DND-41 (cell line): Measurements from ENCODE around the gene CFAP20.

Experiments used
- ATAC-seq: fragments of 200-7000 bp; cut with Tn5 transposase; 3 replicates; pipeline ENCODE4 v1.9.1; 2021; ENCODE audit warnings: low read depth; ENCODE audit not compliant: insufficient read depth
- DNase-seq: peaks from one replicate; pipeline ENCODE4 v3.0.0-alpha.2; 2020
- H2AFZ ChIP-seq: 2 replicates; pipeline ENCODE4 v1.6.0; 2012; ENCODE audit warnings: low read depth, low read length
- H3K27ac ChIP-seq: 2 replicates; pipeline ENCODE4 v1.5.1; 2012; ENCODE audit warnings: low read length, inconsistent platforms
- H3K27me3 ChIP-seq: fragments of 200-600 bp; sonication (generic); 2 replicates; pipeline ENCODE4 v1.6.0; 2012; ENCODE audit warnings: low read length, mild to moderate bottlenecking, inconsistent platforms; ENCODE audit not compliant: insufficient read depth, poor library complexity
- H3K36me3 ChIP-seq: 2 replicates; pipeline ENCODE4 v1.5.1; 2012; ENCODE audit warnings: low read length, inconsistent platforms; ENCODE audit not compliant: insufficient read depth
- H3K4me1 ChIP-seq: 2 replicates; pipeline ENCODE4 v1.5.1; 2012; ENCODE audit warnings: mild to moderate bottlenecking, low read length; ENCODE audit not compliant: insufficient read depth
- H3K4me2 ChIP-seq: 2 replicates; pipeline ENCODE4 v1.6.0; 2012; ENCODE audit warnings: mild to moderate bottlenecking, moderate library complexity, low read length, inconsistent platforms; ENCODE audit not compliant: insufficient read depth
- H3K4me3 ChIP-seq, 2 experiments: fragments of 200-600 bp in 1 of 2; shearing (Covaris generic) in 1 of 2; 2 replicates each; pipeline ENCODE4 v1.5.1; 2012 to 2016; ENCODE audit warnings: inconsistent platforms in 2 of 2, low read length in 2 of 2, mild to moderate bottlenecking in 2 of 2, low read depth in 1 of 2, moderate library complexity in 1 of 2
- H3K79me2 ChIP-seq: 2 replicates; pipeline ENCODE4 v1.6.0; 2012; ENCODE audit warnings: low read length, inconsistent platforms; ENCODE audit not compliant: insufficient read depth
- H3K9ac ChIP-seq: 2 replicates; pipeline ENCODE4 v1.6.0; 2012; ENCODE audit warnings: low read depth, mild to moderate bottlenecking, inconsistent platforms, low read length, moderate library complexity
- H3K9me3 ChIP-seq: 2 replicates; pipeline ENCODE4 v1.5.1; 2012; ENCODE audit warnings: low read length, moderate library complexity, mild to moderate bottlenecking, inconsistent platforms; ENCODE audit not compliant: insufficient read depth, severe bottlenecking
- H4K20me1 ChIP-seq: 2 replicates; pipeline ENCODE4 v1.6.0; 2012; ENCODE audit warnings: low read length; ENCODE audit not compliant: insufficient read depth
- CTCF ChIP-seq: IDR thresholded peaks from 2 replicates; pipeline ENCODE4 v1.5.1; 2012; ENCODE audit warnings: borderline replicate concordance, low read length, moderate library complexity, mild to moderate bottlenecking; ENCODE audit not compliant: poor library complexity, severe bottlenecking; ENCODE audit errors: extremely low read depth
- EZH2 ChIP-seq: IDR thresholded peaks from 3 replicates; pipeline ENCODE4 v1.6.1; 2012; ENCODE audit warnings: borderline replicate concordance, low read depth, mild to moderate bottlenecking, moderate library complexity, low read length, inconsistent platforms; ENCODE audit not compliant: severe bottlenecking

CFAP20 gene

GRCh38 chr16:58085584-58086251 is 43.5 kb downstream of the CFAP20 start:
- no peak overlapping the region for H3K4me3 ChIP-seq
- no peaks in the 10 kb centered on the region for H4K20me1 ChIP-seq
- ATAC-seq (no peak), DNase-seq (peak; percentile 15)
- H3K36me3 ChIP-seq, result no peaks in the 10 kb centered on the region
- H3K4me2 ChIP-seq, result no peak overlapping the region
- no peaks in the 10 kb centered on the region for H3K27me3 ChIP-seq
- H3K79me2 ChIP-seq, result no peaks in the 10 kb centered on the region
- no peak overlapping the region for H3K9ac ChIP-seq
- TF ChIP-seq EZH2, result no peak
- no peak for TF ChIP-seq CTCF
- no peak overlapping the region for H3K27ac ChIP-seq
- no peaks in the 10 kb centered on the region for H3K4me1 ChIP-seq
- no peak overlapping the region for H2AFZ ChIP-seq
- no peaks in the 10 kb centered on the region for H3K9me3 ChIP-seq

GRCh38 chr16:58085171-58085570 is 44.0 kb downstream of the CFAP20 start:
- Histone ChIP-seq H3K4me1 (no peaks in the 10 kb centered on the region), H3K4me3 (no peak overlapping the region), H3K36me3 (no peaks in the 10 kb centered on the region), H3K79me2 (no peaks in the 10 kb centered on the region), H3K9me3 (no peaks in the 10 kb centered on the region), H3K4me2 (no peak overlapping the region), H3K9ac (no peak overlapping the region), H3K27ac (no peak overlapping the region), H3K27me3 (no peaks in the 10 kb centered on the region), H2AFZ (no peak overlapping the region), H4K20me1 (no peaks in the 10 kb centered on the region)
- TF ChIP-seq EZH2, result no peak
- no peak for TF ChIP-seq CTCF
- ATAC-seq (no peak), DNase-seq (no peak)

- Histone ChIP-seq H3K79me2 (no peaks in the 10 kb centered on the region), H3K36me3 (no peaks in the 10 kb centered on the region), H3K4me3 (no peak overlapping the region), H3K27ac (no peak overlapping the region), H4K20me1 (no peaks in the 10 kb centered on the region), H3K4me1 (no peaks in the 10 kb centered on the region), H2AFZ (no peak overlapping the region), H3K4me2 (no peak overlapping the region), H3K27me3 (no peaks in the 10 kb centered on the region), H3K9me3 (no peaks in the 10 kb centered on the region), H3K9ac (no peak overlapping the region)
- no peak for TF ChIP-seq CTCF
- TF ChIP-seq EZH2, result no peak
- ATAC-seq (no peak), DNase-seq (no peak)
Measured at GRCh38 chr16:58084635-58085034, 44.5 kb downstream of the CFAP20 start.
